Keratinocyte (primary cell): Measurements from ENCODE around the gene C4orf17. TPM values are rescaled to one million over a fixed set of nuclear protein-coding genes. Genes with fewer than 3 reads are reported as not detected.

Experiments used
- DNase-seq: peaks from one replicate; pipeline ENCODE4 v3.0.0-alpha.2; 2011; ENCODE audit warnings: low read depth, missing footprints, low spot score
- FAIRE-seq: peaks from 2 replicates; lab custom pipeline; 2011; peaks lifted over from hg19 to GRCh38; lab: Jason Lieb, UNC
- H2AFZ ChIP-seq: 2 replicates; pipeline ENCODE4 v1.6.0; 2012; ENCODE audit warnings: low read length, control low read depth, inconsistent platforms; ENCODE audit not compliant: control insufficient read depth
- H3K27ac ChIP-seq: 2 replicates; pipeline ENCODE4 v1.5.1; 2011; ENCODE audit warnings: low read length; ENCODE audit not compliant: control insufficient read depth, insufficient read depth
- H3K27me3 ChIP-seq: 3 replicates; pipeline ENCODE4 v1.6.0; 2011; ENCODE audit warnings: low read length; ENCODE audit not compliant: control insufficient read depth, insufficient read depth; ENCODE audit errors: extremely low read depth
- H3K36me3 ChIP-seq, 2 experiments: 2 replicates in 1 of 2; 3 replicates in 1 of 2; pipeline ENCODE4 v1.5.1; 2011; ENCODE audit warnings: low read length in 2 of 2, mild to moderate bottlenecking in 1 of 2; ENCODE audit not compliant: control insufficient read depth in 2 of 2, insufficient read depth in 2 of 2; ENCODE audit errors: extremely low read depth in 1 of 2
- H3K4me1 ChIP-seq: 3 replicates; pipeline ENCODE4 v1.5.1; 2011; ENCODE audit warnings: low read length; ENCODE audit not compliant: control insufficient read depth, insufficient read depth; ENCODE audit errors: extremely low read depth
- H3K4me2 ChIP-seq: 3 replicates; pipeline ENCODE4 v1.6.0; 2011; ENCODE audit warnings: low read depth, low read length; ENCODE audit not compliant: control insufficient read depth, insufficient read depth; ENCODE audit errors: extremely low read depth
- H3K4me3 ChIP-seq, 3 experiments: fragments of 200-600 bp in 1 of 3; sonication (generic) in 1 of 3; 2 replicates in 2 of 3; 3 replicates in 1 of 3; pipeline ENCODE4 v1.5.1; 2011 to 2016; ENCODE audit warnings: low read length in 3 of 3, mild to moderate bottlenecking in 3 of 3, control low read depth in 2 of 3, inconsistent platforms in 1 of 3, low read depth in 1 of 3, mixed read lengths in 1 of 3, mixed run types in 1 of 3, moderate library complexity in 1 of 3; ENCODE audit not compliant: control insufficient read depth in 2 of 3, insufficient read depth in 2 of 3; ENCODE audit errors: extremely low read depth in 1 of 3
- H3K79me2 ChIP-seq: 2 replicates; pipeline ENCODE4 v1.6.0; 2012; ENCODE audit warnings: low read length; ENCODE audit not compliant: control insufficient read depth, insufficient read depth
- H3K9ac ChIP-seq: 3 replicates; pipeline ENCODE4 v1.6.0; 2011; ENCODE audit warnings: low read length; ENCODE audit not compliant: control insufficient read depth, insufficient read depth; ENCODE audit errors: extremely low read depth
- H3K9me1 ChIP-seq: 3 replicates; pipeline ENCODE4 v1.6.0; 2011; ENCODE audit warnings: low read length; ENCODE audit not compliant: control insufficient read depth, insufficient read depth; ENCODE audit errors: extremely low read depth
- H3K9me3 ChIP-seq: 2 replicates; pipeline ENCODE4 v1.5.1; 2012; ENCODE audit warnings: low read depth, low read length; ENCODE audit not compliant: control insufficient read depth
- H4K20me1 ChIP-seq: 3 replicates; pipeline ENCODE4 v1.6.0; 2011; ENCODE audit warnings: low read length; ENCODE audit not compliant: control insufficient read depth, insufficient read depth; ENCODE audit errors: extremely low read depth
- CTCF ChIP-seq, 3 experiments: IDR thresholded peaks in 1 of 3; conservative IDR thresholded peaks in 1 of 3; optimal IDR thresholded peaks in 1 of 3; 2 replicates in 2 of 3; 3 replicates in 1 of 3; pipeline versions ENCODE3 to v1.5.1; 2011; ENCODE audit warnings: low read length in 3 of 3, mild to moderate bottlenecking in 3 of 3, moderate library complexity in 2 of 3, control low read depth in 1 of 3, inconsistent platforms in 1 of 3; ENCODE audit not compliant: insufficient read depth in 2 of 3; ENCODE audit errors: extremely low read depth in 1 of 3
- EZH2 ChIP-seq: IDR thresholded peaks from one replicate; pipeline ENCODE4 v1.6.1; 2012; ENCODE audit warnings: inconsistent platforms, mild to moderate bottlenecking, low read length, moderate library complexity
- dilution Hi-C: fragments of 300-500 bp; cut with MboI; formaldehyde crosslinking; loops from one replicate; pipeline ENCODE4 v1.7.0; 2020; ENCODE audit warnings: low sequenced_read_pairs; ENCODE audit not compliant: extremely low pct_ligation_motif_present
- polyA plus RNA-seq, 5 experiments: library from polyadenylated mRNA; depleted of rRNA in 3 of 5; stranded (reverse) in 3 of 5; stranded (forward) in 1 of 5; unstranded in 1 of 5; fragments of >200 nt; gene quantifications; 1 replicate in 1 of 5; 2 replicates in 3 of 5; 3 replicates in 1 of 5; pipeline versions ENCODE4 v1.2.1 to v1.2.3, GENCODE V29; 2011 to 2012; ENCODE audit warnings: missing spikeins in 2 of 5, low read depth in 1 of 5, low replicate concordance in 1 of 5

Gene C4orf17
- polyA plus RNA-seq, 1 donor (not counting 4 experiments of a cell fraction or from before 2014, with no cell fraction given): not detected

GRCh38 chr4:99507349-99507748 is 3.5 kb upstream of the C4orf17 start:
- Histone ChIP-seq H3K4me1 (peaks cover 10% of the 10 kb centered on the region), H2AFZ (no peak overlapping the region), H3K27ac (no peak overlapping the region), H4K20me1 (no peaks in the 10 kb centered on the region), H3K36me3 (no peaks in the 10 kb centered on the region), H3K4me3 (no peak overlapping the region), H3K79me2 (no peaks in the 10 kb centered on the region), H3K27me3 (no peaks in the 10 kb centered on the region), H3K9me3 (no peaks in the 10 kb centered on the region), H3K9ac (no peak overlapping the region), H3K4me2 (no peak overlapping the region), H3K9me1 (no peaks in the 10 kb centered on the region)
- TF ChIP-seq CTCF (optimal IDR thresholded peaks at IDR 0.05 in 1 of 3, IDR thresholded peaks at IDR 0.05 in 1 of 3, conservative IDR thresholded peaks at IDR 0.05 in 1 of 3; ENCODE audit: extremely low read depth in 1 of 3, insufficient read depth in 2 of 3, low read length in 3 of 3): no peak
- no peak for TF ChIP-seq EZH2
- no peak for DNase-seq
- dilution Hi-C loops: no loop called here
- no peak for FAIRE-seq

DNA sequence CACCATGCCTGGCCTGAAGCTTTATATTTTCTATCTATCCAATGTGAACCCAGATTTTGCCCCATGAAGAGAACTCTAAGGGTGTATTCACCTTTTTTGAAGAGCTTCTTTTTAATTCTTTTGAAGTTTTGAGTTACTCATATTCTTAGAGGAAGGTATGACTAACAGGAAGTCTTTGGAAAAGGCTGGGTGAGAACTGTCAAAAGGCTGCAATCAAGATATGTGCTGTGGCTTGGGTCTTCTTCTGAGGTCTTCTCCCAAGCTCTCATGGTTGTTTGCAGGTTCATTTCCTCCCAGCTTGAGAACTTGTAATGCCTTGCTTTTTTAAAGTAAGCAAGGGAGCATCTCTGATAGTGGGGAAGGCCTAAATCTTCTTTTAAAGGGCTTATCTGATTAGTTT is 3.1 kb upstream of the C4orf17 start:
- no peak for DNase-seq

More for the DNA sequence above, 3.1 kb upstream of the C4orf17 start:
- TF ChIP-seq EZH2 (no peak), CTCF (optimal IDR thresholded peaks at IDR 0.05 in 1 of 3, IDR thresholded peaks at IDR 0.05 in 1 of 3, conservative IDR thresholded peaks at IDR 0.05 in 1 of 3; ENCODE audit: extremely low read depth in 1 of 3, insufficient read depth in 2 of 3, low read length in 3 of 3) (no peak)
- no peak overlapping the region for H3K9ac ChIP-seq
- H4K20me1 ChIP-seq: no peaks in the 10 kb centered on the region
- H3K4me3 ChIP-seq: no peak overlapping the region
- peak; percentile 65 for FAIRE-seq
- H3K36me3 ChIP-seq: no peaks in the 10 kb centered on the region
- H3K4me2 ChIP-seq: no peak overlapping the region
- no peaks in the 10 kb centered on the region for H3K9me1 ChIP-seq
- dilution Hi-C loops: no loop called here
- H3K9me3 ChIP-seq: no peaks in the 10 kb centered on the region
- H3K27ac ChIP-seq: no peak overlapping the region
- H3K79me2 ChIP-seq: no peaks in the 10 kb centered on the region
- H3K27me3 ChIP-seq: no peaks in the 10 kb centered on the region
- no peak overlapping the region for H2AFZ ChIP-seq
- H3K4me1 ChIP-seq: peaks cover 10% of the 10 kb centered on the region
